HG02970 (cell line): ENCODE data around the gene TEKT5.
"Not testable (repeated sequence)": the region's sequence is repeated elsewhere in the genome, so short reads cannot be mapped to it uniquely, and the experiment has no call there.

Experiments
- ATAC-seq: cut with Tn5 transposase; IDR thresholded peaks from one replicate; pipeline ENCODE4 v1.9.1; 2021; ENCODE audit warnings: mild to moderate bottlenecking, moderate library complexity, moderate number of reproducible peaks; ENCODE audit not compliant: unreplicated experiment, low FRiP score

The TEKT5 gene

GRCh38 chr16:10662212-10662611 lies 32.5 kb downstream of the TEKT5 start:
- ATAC-seq, result no peak

- no peak for ATAC-seq
Measured at GRCh38 chr16:10661737-10662136, 33.0 kb downstream of the TEKT5 start.

- no peak for ATAC-seq
Measured at GRCh38 chr16:10660950-10661635, 33.6 kb downstream of the TEKT5 start.

- ATAC-seq, result no peak
Measured at GRCh38 chr16:10658943-10659342, 35.8 kb downstream of the TEKT5 start.

- no peak for ATAC-seq
Measured at GRCh38 chr16:10657925-10658324, 36.8 kb downstream of the TEKT5 start.

- ATAC-seq, result no peak
Measured at GRCh38 chr16:10656618-10657017, 38.1 kb downstream of the TEKT5 start.

- ATAC-seq, result no peak
Measured at GRCh38 chr16:10655415-10655977, 39.2 kb downstream of the TEKT5 start.

GRCh38 chr16:10654592-10655414 lies 39.9 kb downstream of the TEKT5 start:
- ATAC-seq, result no peak

- no peak for ATAC-seq
Measured at GRCh38 chr16:10652730-10653590, 41.8 kb downstream of the TEKT5 start.

- not testable (repeated sequence) for ATAC-seq
Measured at GRCh38 chr16:10649098-10649497, 45.6 kb downstream of the TEKT5 start.

GRCh38 chr16:10647721-10648296 lies 46.9 kb downstream of the TEKT5 start:
- ATAC-seq, result no peak

GRCh38 chr16:10647264-10647720 lies 47.4 kb downstream of the TEKT5 start:
- no peak for ATAC-seq

GRCh38 chr16:10646581-10647263 lies 48.0 kb downstream of the TEKT5 start:
- no peak for ATAC-seq

GRCh38 chr16:10646228-10646580 lies 48.5 kb downstream of the TEKT5 start:
- ATAC-seq, result no peak

GRCh38 chr16:10644092-10644491 lies 50.6 kb downstream of the TEKT5 start:
- no peak for ATAC-seq

- ATAC-seq, result no peak
Measured at GRCh38 chr16:10642964-10643363, 51.8 kb downstream of the TEKT5 start.

- no peak for ATAC-seq
Measured at GRCh38 chr16:10641953-10642949, 52.5 kb downstream of the TEKT5 start.

- ATAC-seq, result no peak
Measured at GRCh38 chr16:10641555-10641952, 53.2 kb downstream of the TEKT5 start.
